Retinal pigment epithelial cell (primary cell): ENCODE data around the gene GAB2.

ENCODE experiments used
- DNase-seq: peaks from one replicate; pipeline ENCODE4 v3.0.0-alpha.2; 2010; ENCODE audit warnings: low read depth
- H3K4me3 ChIP-seq: 2 replicates; pipeline ENCODE4 v1.5.1; 2011; ENCODE audit warnings: mild to moderate bottlenecking, low read length, control low read depth, moderate library complexity
- CTCF ChIP-seq: conservative IDR thresholded peaks from 2 replicates; pipeline ENCODE4 v1.5.1; 2011; ENCODE audit warnings: low read depth, low read length, control low read depth, inconsistent platforms

Gene GAB2

GRCh38 chr11:78202733-78203167 is 214.9 kb downstream of the GAB2 start:
- DNase-seq, result no peak
- no peak for TF ChIP-seq CTCF
- no peak overlapping the region for H3K4me3 ChIP-seq

- H3K4me3 ChIP-seq, result no peak overlapping the region
- no peak for DNase-seq
- TF ChIP-seq CTCF, result no peak
These were observed 216.4 kb downstream of the GAB2 start for GRCh38 chr11:78201096-78201818.

- no peak for DNase-seq
- no peak for TF ChIP-seq CTCF
- no peak overlapping the region for H3K4me3 ChIP-seq
These were observed 217.1 kb downstream of the GAB2 start for GRCh38 chr11:78200553-78200952.

GRCh38 chr11:78200061-78200460 is 217.6 kb downstream of the GAB2 start:
- no peak for TF ChIP-seq CTCF
- no peak for DNase-seq
- no peak overlapping the region for H3K4me3 ChIP-seq

GRCh38 chr11:78199653-78200015 is 218.0 kb downstream of the GAB2 start:
- no peak overlapping the region for H3K4me3 ChIP-seq
- no peak for TF ChIP-seq CTCF
- no peak for DNase-seq

- TF ChIP-seq CTCF, result no peak
- DNase-seq, result no peak
- H3K4me3 ChIP-seq, result no peak overlapping the region
These were observed 218.5 kb downstream of the GAB2 start for GRCh38 chr11:78199015-78199652.

GRCh38 chr11:78197816-78198215 is 219.8 kb downstream of the GAB2 start:
- TF ChIP-seq CTCF, result no peak
- no peak for DNase-seq
- H3K4me3 ChIP-seq, result no peak overlapping the region
